Midbrain (tissue), 1 donor: Measurements from ENCODE around the gene TM7SF2.

Experiments used
- DNase-seq: peaks from one replicate; lab custom pipeline; 2025; lab: John Stamatoyannopoulos, UW

Gene TM7SF2

GRCh38 chr11:65090628-65091027 is 21.0 kb upstream of the TM7SF2 start:
- DNase-seq, result peak; percentile 38

GRCh38 chr11:65095427-65095826 is 16.2 kb upstream of the TM7SF2 start:
- no peak for DNase-seq

- peak; percentile 90 for DNase-seq
Observed at GRCh38 chr11:65095974-65096806, 15.5 kb upstream of the TM7SF2 start, which contains the start of gene VPS51. TSS of gene VPS51 (plus strand) at chr11:65096214. CDS start at chr11:65096251, 37 bp downstream.

- DNase-seq, result no peak
Observed at GRCh38 chr11:65096926-65097325, 14.7 kb upstream of the TM7SF2 start.

- no peak for DNase-seq
Observed at GRCh38 chr11:65100674-65101350, 10.9 kb upstream of the TM7SF2 start.

GRCh38 chr11:65102142-65103095 is 9.3 kb upstream of the TM7SF2 start:
- DNase-seq, result peak; percentile 82

- no peak for DNase-seq
Observed at GRCh38 chr11:65103476-65103875, 8.2 kb upstream of the TM7SF2 start.

- peak; percentile 20 for DNase-seq
Observed at GRCh38 chr11:65104628-65105027, 7.0 kb upstream of the TM7SF2 start.

- no peak for DNase-seq
Observed at GRCh38 chr11:65107078-65107477, 4.6 kb upstream of the TM7SF2 start.

GRCh38 chr11:65107751-65108468 is 3.8 kb upstream of the TM7SF2 start:
- no peak for DNase-seq

GRCh38 chr11:65108469-65109123 is 3.1 kb upstream of the TM7SF2 start:
- no peak for DNase-seq

GRCh38 chr11:65109231-65110198 is 2.2 kb upstream of the TM7SF2 start:
- no peak for DNase-seq

- DNase-seq, result peak; percentile 89
Observed at GRCh38 chr11:65110354-65110861, 1.3 kb upstream of the TM7SF2 start.

- DNase-seq, result no peak
Observed at GRCh38 chr11:65111159-65111743, 421 bp upstream of the TM7SF2 start.

GRCh38 chr11:65112546-65113360 is 1.1 kb downstream of the TM7SF2 start:
- DNase-seq, result peak; percentile 46

GRCh38 chr11:65113361-65113756 is 1.7 kb downstream of the TM7SF2 start:
- DNase-seq, result no peak

- DNase-seq, result no peak
Observed at GRCh38 chr11:65113839-65114238, 2.2 kb downstream of the TM7SF2 start.

GRCh38 chr11:65114538-65115171 is 3.0 kb downstream of the TM7SF2 start:
- no peak for DNase-seq
